ENCODE data around the gene KREMEN1. TPM values are rescaled to one million over a fixed set of nuclear protein-coding genes. Genes with fewer than 3 reads are reported as not detected.

The KREMEN1 gene
- total and polyA plus RNA-seq, 4 donors, result 5.7 to 12.7 (median 8.3) TPM

GRCh38 chr22:29201782-29202181 lies 128.9 kb downstream of the KREMEN1 start:
- no peak for DNase-seq (ENCODE audit: low read depth in 4 of 6, low spot score in 6 of 6)
- Histone ChIP-seq H3K36me3 (ENCODE audit: control insufficient read depth, insufficient read depth, low read length) (no peaks in the 10 kb centered on the region), H3K4me3 (ENCODE audit: low read depth, low read length) (no peak overlapping the region), H3K27ac (ENCODE audit: low read depth, low read length) (peak overlapping the region; percentile 15), H3K4me1 (ENCODE audit: control insufficient read depth, insufficient read depth, low read length) (peaks cover 38% of the 10 kb centered on the region), H3K9me3 (ENCODE audit: control insufficient read depth, insufficient read depth, low read length) (no peaks in the 10 kb centered on the region), H3K27me3 (ENCODE audit: control insufficient read depth, insufficient read depth, low read length) (peaks cover 3% of the 10 kb centered on the region)
- WGBS (ENCODE audit: insufficient coverage), result 55% methylated on average over 7 of the region's 7 CpGs

GRCh38 chr22:29202212-29203192 lies 129.7 kb downstream of the KREMEN1 start:
- Histone ChIP-seq H3K4me3 (ENCODE audit: low read depth, low read length) (no peak overlapping the region), H3K27me3 (ENCODE audit: control insufficient read depth, insufficient read depth, low read length) (peaks cover 3% of the 10 kb centered on the region), H3K9me3 (ENCODE audit: control insufficient read depth, insufficient read depth, low read length) (no peaks in the 10 kb centered on the region), H3K4me1 (ENCODE audit: control insufficient read depth, insufficient read depth, low read length) (peaks cover 45% of the 10 kb centered on the region), H3K36me3 (ENCODE audit: control insufficient read depth, insufficient read depth, low read length) (no peaks in the 10 kb centered on the region), H3K27ac (ENCODE audit: low read depth, low read length) (peak overlapping the region; percentile 43)
- peak in 1 of 6 donors; percentile 52 for DNase-seq (ENCODE audit: low read depth in 4 of 6, low spot score in 6 of 6)
- WGBS (ENCODE audit: insufficient coverage), result 50% methylated on average over 23 of the region's 24 CpGs

GRCh38 chr22:29203488-29204454 lies 130.9 kb downstream of the KREMEN1 start:
- Histone ChIP-seq H3K4me3 (ENCODE audit: low read depth, low read length) (no peak overlapping the region), H3K27me3 (ENCODE audit: control insufficient read depth, insufficient read depth, low read length) (peaks cover 3% of the 10 kb centered on the region), H3K4me1 (ENCODE audit: control insufficient read depth, insufficient read depth, low read length) (peaks cover 56% of the 10 kb centered on the region), H3K9me3 (ENCODE audit: control insufficient read depth, insufficient read depth, low read length) (no peaks in the 10 kb centered on the region), H3K36me3 (ENCODE audit: control insufficient read depth, insufficient read depth, low read length) (no peaks in the 10 kb centered on the region), H3K27ac (ENCODE audit: low read depth, low read length) (no peak overlapping the region)
- no peak for DNase-seq (ENCODE audit: low read depth in 4 of 6, low spot score in 6 of 6)
- 58% methylated on average over 6 of the region's 9 CpGs for WGBS (ENCODE audit: insufficient coverage)

GRCh38 chr22:29204455-29205183 lies 131.8 kb downstream of the KREMEN1 start:
- H3K9me3 ChIP-seq (ENCODE audit: control insufficient read depth, insufficient read depth, low read length), result no peaks in the 10 kb centered on the region

GRCh38 chr22:29205252-29205593 lies 132.4 kb downstream of the KREMEN1 start:
- WGBS (ENCODE audit: insufficient coverage), result 53% methylated on average over 11 of the region's 11 CpGs
- Histone ChIP-seq H3K9me3 (ENCODE audit: control insufficient read depth, insufficient read depth, low read length) (no peaks in the 10 kb centered on the region), H3K27me3 (ENCODE audit: control insufficient read depth, insufficient read depth, low read length) (peaks cover 3% of the 10 kb centered on the region), H3K4me3 (ENCODE audit: low read depth, low read length) (peak overlapping the region; percentile 33), H3K36me3 (ENCODE audit: control insufficient read depth, insufficient read depth, low read length) (peaks cover 4% of the 10 kb centered on the region), H3K27ac (ENCODE audit: low read depth, low read length) (no peak overlapping the region), H3K4me1 (ENCODE audit: control insufficient read depth, insufficient read depth, low read length) (peaks cover 67% of the 10 kb centered on the region)
- no peak for DNase-seq (ENCODE audit: low read depth in 4 of 6, low spot score in 6 of 6)

More at GRCh38 chr22:29204455-29205183, 131.8 kb downstream of the KREMEN1 start:
- no peak overlapping the region for H3K4me3 ChIP-seq (ENCODE audit: low read depth, low read length)
- peaks cover 64% of the 10 kb centered on the region for H3K4me1 ChIP-seq (ENCODE audit: control insufficient read depth, insufficient read depth, low read length)
- WGBS (ENCODE audit: insufficient coverage), result 74% methylated on average over 7 of the region's 8 CpGs
- no peak for DNase-seq (ENCODE audit: low read depth in 4 of 6, low spot score in 6 of 6)
- H3K27me3 ChIP-seq (ENCODE audit: control insufficient read depth, insufficient read depth, low read length), result peaks cover 3% of the 10 kb centered on the region
- H3K27ac ChIP-seq (ENCODE audit: low read depth, low read length), result no peak overlapping the region
- H3K36me3 ChIP-seq (ENCODE audit: control insufficient read depth, insufficient read depth, low read length), result peaks cover 4% of the 10 kb centered on the region

GRCh38 chr22:29205594-29206371 lies 132.9 kb downstream of the KREMEN1 start, which contains the start of gene EMID1:
EMID1 (plus strand) TSS chr22:29205896; CDS start chr22:29206039, 143 bp downstream.
- Histone ChIP-seq H3K27me3 (ENCODE audit: control insufficient read depth, insufficient read depth, low read length) (peaks cover 3% of the 10 kb centered on the region), H3K36me3 (ENCODE audit: control insufficient read depth, insufficient read depth, low read length) (peaks cover 4% of the 10 kb centered on the region), H3K9me3 (ENCODE audit: control insufficient read depth, insufficient read depth, low read length) (no peaks in the 10 kb centered on the region), H3K27ac (ENCODE audit: low read depth, low read length) (peak within 1 kb of the TSS; percentile 33), H3K4me1 (ENCODE audit: control insufficient read depth, insufficient read depth, low read length) (peaks cover 67% of the 10 kb centered on the region), H3K4me3 (ENCODE audit: low read depth, low read length) (peak within 1 kb of the TSS; percentile 64)
- under 1% methylated on average over 83 of the region's 90 CpGs for WGBS (ENCODE audit: insufficient coverage)
- DNase-seq (ENCODE audit: low read depth in 4 of 6, low spot score in 6 of 6), result peak in 2 of 6 donors; percentile 58 to 66

- Histone ChIP-seq H3K9me3 (ENCODE audit: control insufficient read depth, insufficient read depth, low read length) (no peaks in the 10 kb centered on the region), H3K27ac (ENCODE audit: low read depth, low read length) (peak overlapping the region; percentile 33), H3K27me3 (ENCODE audit: control insufficient read depth, insufficient read depth, low read length) (peaks cover 3% of the 10 kb centered on the region), H3K36me3 (ENCODE audit: control insufficient read depth, insufficient read depth, low read length) (peaks cover 5% of the 10 kb centered on the region), H3K4me1 (ENCODE audit: control insufficient read depth, insufficient read depth, low read length) (peaks cover 66% of the 10 kb centered on the region), H3K4me3 (ENCODE audit: low read depth, low read length) (peak overlapping the region; percentile 64)
- DNase-seq (ENCODE audit: low read depth in 4 of 6, low spot score in 6 of 6), result no peak
- WGBS (ENCODE audit: insufficient coverage), result 35% methylated on average over 10 of the region's 19 CpGs
Observed at GRCh38 chr22:29206372-29207242, 133.8 kb downstream of the KREMEN1 start.

- H3K4me1 ChIP-seq (ENCODE audit: control insufficient read depth, insufficient read depth, low read length), result peaks cover 60% of the 10 kb centered on the region
- no peak overlapping the region for H3K4me3 ChIP-seq (ENCODE audit: low read depth, low read length)
Observed at GRCh38 chr22:29207243-29207550, 134.4 kb downstream of the KREMEN1 start.

More at GRCh38 chr22:29207243-29207550, 134.4 kb downstream of the KREMEN1 start:
- Histone ChIP-seq H3K36me3 (ENCODE audit: control insufficient read depth, insufficient read depth, low read length) (peaks cover 8% of the 10 kb centered on the region), H3K9me3 (ENCODE audit: control insufficient read depth, insufficient read depth, low read length) (no peaks in the 10 kb centered on the region), H3K27me3 (ENCODE audit: control insufficient read depth, insufficient read depth, low read length) (peaks cover 3% of the 10 kb centered on the region), H3K27ac (ENCODE audit: low read depth, low read length) (no peak overlapping the region)
- WGBS (ENCODE audit: insufficient coverage), result 72% methylated on average over 5 of the region's 5 CpGs
- DNase-seq (ENCODE audit: low read depth in 4 of 6, low spot score in 6 of 6), result no peak
